GM12801 (cell line): Measurements from ENCODE around the gene TENT5C.

Source experiments
- CTCF ChIP-seq: IDR thresholded peaks from one replicate; pipeline ENCODE4 v1.5.1; 2011; ENCODE audit warnings: control low read depth; ENCODE audit not compliant: insufficient read length; ENCODE audit errors: extremely low read depth

The TENT5C gene

GRCh38 chr1:117605164-117605773 is 579 bp upstream of the TENT5C start:
- no peak for TF ChIP-seq CTCF

GRCh38 chr1:117606649-117607430 is 992 bp downstream of the TENT5C start:
- TF ChIP-seq CTCF = no peak

- TF ChIP-seq CTCF = no peak
These were observed 1.6 kb downstream of the TENT5C start for GRCh38 chr1:117607471-117607870.

- no peak for TF ChIP-seq CTCF
These were observed 2.3 kb downstream of the TENT5C start for GRCh38 chr1:117608115-117608615.

- no peak for TF ChIP-seq CTCF
These were observed 2.9 kb downstream of the TENT5C start for GRCh38 chr1:117608758-117609157.

- TF ChIP-seq CTCF = no peak
These were observed 3.6 kb downstream of the TENT5C start for GRCh38 chr1:117609471-117609911.

- TF ChIP-seq CTCF = no peak
These were observed 4.2 kb downstream of the TENT5C start for GRCh38 chr1:117610036-117610435.
